ENCODE measurements around the gene PTPRK.

PTPRK gene

DNA sequence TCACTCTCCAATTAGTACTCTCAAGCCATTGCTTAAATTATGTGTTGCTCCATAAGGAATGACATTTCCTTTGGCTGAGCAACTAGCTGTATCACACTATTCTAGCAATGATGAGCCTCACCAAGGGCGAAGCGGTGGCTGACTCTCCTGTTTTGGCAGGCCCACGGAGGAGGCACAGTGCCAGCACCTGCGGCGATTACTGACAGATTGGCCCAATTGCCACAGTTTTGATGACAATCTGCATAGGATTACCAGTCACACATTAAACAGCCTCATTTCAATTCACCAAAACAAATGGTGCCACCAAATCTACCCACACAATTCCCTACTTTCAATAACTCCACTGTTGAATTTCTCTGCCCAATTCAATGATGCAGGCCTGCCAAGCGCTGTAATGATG lies 286.9 kb downstream of the PTPRK start:
- H2AFZ ChIP-seq: no peak overlapping the region
- TF ChIP-seq, protein P1, sequence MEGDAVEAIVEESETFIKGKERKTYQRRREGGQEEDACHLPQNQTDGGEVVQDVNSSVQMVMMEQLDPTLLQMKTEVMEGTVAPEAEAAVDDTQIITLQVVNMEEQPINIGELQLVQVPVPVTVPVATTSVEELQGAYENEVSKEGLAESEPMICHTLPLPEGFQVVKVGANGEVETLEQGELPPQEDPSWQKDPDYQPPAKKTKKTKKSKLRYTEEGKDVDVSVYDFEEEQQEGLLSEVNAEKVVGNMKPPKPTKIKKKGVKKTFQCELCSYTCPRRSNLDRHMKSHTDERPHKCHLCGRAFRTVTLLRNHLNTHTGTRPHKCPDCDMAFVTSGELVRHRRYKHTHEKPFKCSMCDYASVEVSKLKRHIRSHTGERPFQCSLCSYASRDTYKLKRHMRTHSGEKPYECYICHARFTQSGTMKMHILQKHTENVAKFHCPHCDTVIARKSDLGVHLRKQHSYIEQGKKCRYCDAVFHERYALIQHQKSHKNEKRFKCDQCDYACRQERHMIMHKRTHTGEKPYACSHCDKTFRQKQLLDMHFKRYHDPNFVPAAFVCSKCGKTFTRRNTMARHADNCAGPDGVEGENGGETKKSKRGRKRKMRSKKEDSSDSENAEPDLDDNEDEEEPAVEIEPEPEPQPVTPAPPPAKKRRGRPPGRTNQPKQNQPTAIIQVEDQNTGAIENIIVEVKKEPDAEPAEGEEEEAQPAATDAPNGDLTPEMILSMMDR (IDR thresholded peaks at IDR 0.05): no peak
- H3K27ac ChIP-seq: no peak overlapping the region
- H3K9me3 ChIP-seq (ENCODE audit: control insufficient read depth, low read length): no peaks in the 10 kb centered on the region
- H3K79me2 ChIP-seq: no peaks in the 10 kb centered on the region
- H3K36me3 ChIP-seq (ENCODE audit: control insufficient read depth, insufficient read depth, low read length): no peaks in the 10 kb centered on the region
- no peaks in the 10 kb centered on the region for H3K27me3 ChIP-seq (ENCODE audit: control insufficient read depth, insufficient read depth, low read length)
- no peaks in the 10 kb centered on the region for H3K4me1 ChIP-seq
- H3K4me3 ChIP-seq (ENCODE audit: low read depth, low read length): no peak overlapping the region
- H3K4me2 ChIP-seq (ENCODE audit: low read length): no peak overlapping the region
- H3K9ac ChIP-seq: no peak overlapping the region

DNA sequence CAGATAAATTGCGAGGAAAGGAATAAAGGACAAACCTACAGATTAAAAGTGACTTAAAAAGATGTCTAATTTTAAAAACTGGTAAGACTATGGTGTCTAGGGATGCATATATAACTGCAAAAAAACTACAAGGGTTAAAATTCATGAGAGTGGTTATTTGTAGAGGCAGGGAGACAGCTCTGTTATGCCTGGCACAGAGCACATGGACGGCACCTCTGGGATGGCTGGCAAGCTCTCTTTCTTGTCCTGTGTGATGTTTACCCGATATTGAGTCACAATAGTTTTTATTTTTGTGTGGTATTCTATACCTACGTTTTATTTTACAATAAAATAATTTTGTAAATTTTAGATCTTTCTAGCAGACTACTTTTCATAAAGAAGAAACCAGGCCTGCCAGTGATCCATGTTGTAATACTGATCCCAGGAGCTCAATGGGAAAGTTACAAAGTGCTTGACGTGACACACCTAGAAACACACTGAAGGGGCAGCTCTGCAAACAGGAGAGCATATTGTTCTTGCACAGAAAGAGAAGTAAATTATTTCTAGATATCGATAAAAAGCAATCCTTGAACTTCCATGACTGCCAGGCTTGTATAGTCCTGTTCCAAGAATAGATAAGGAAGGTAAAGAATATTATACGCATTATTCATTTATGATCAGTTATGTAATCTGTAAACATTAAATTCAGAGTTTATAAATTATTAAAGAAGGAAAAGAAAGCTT lies 290.0 kb downstream of the PTPRK start:
- Histone ChIP-seq H3K4me2 (ENCODE audit: low read length) (no peak overlapping the region), H3K79me2 (no peaks in the 10 kb centered on the region), H3K4me3 (ENCODE audit: low read depth, low read length) (no peak overlapping the region), H3K9me3 (ENCODE audit: control insufficient read depth, low read length) (no peaks in the 10 kb centered on the region), H2AFZ (no peak overlapping the region), H3K9ac (no peak overlapping the region), H3K4me1 (no peaks in the 10 kb centered on the region), H3K27ac (no peak overlapping the region), H3K36me3 (ENCODE audit: control insufficient read depth, insufficient read depth, low read length) (no peaks in the 10 kb centered on the region), H3K27me3 (ENCODE audit: control insufficient read depth, insufficient read depth, low read length) (no peaks in the 10 kb centered on the region)
- TF ChIP-seq, protein P1 (IDR thresholded peaks at IDR 0.05): no peak

DNA sequence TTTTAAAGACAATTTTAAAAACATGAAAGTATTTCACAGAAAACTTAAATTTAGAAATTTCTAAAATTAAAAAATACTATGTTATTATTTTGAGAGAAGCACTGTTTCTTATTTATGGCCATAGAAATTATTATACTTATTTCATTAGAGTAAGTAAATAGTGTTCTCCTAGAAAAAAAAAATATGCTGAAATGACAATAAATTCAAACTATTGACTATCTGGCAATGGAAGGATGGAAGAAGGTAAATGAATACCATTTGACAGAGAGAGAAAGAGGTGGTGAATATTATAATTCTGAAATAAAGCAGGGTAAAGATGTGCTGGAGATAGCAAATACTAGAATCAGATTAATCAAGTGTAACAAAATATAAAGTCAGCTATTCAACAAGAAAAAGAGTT lies 294.8 kb downstream of the PTPRK start:
- Histone ChIP-seq H3K79me2 (no peaks in the 10 kb centered on the region), H3K4me3 (ENCODE audit: low read depth, low read length) (no peak overlapping the region)

DNA sequence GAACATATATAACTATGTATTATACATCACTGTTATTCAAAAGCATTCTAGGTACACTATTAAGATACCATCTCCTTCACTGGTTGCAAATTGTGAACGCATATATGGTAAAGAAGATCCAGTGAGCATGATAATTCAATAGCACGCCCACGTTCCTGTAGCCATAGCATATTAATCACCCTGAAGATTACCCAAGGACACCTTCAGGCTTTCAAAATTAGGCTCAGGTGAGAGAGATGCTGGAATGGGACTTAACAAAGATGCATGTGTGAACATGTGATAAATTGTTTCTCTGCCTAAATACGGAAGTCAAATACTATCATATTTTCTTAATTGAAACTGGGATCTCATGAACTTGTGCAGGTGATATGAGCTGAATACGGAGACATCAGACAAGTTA lies 303.5 kb downstream of the PTPRK start:
- Histone ChIP-seq H3K27me3 (ENCODE audit: control insufficient read depth, insufficient read depth, low read length) (no peaks in the 10 kb centered on the region), H3K9ac (no peak overlapping the region), H3K4me1 (no peaks in the 10 kb centered on the region), H3K4me3 (ENCODE audit: low read depth, low read length) (no peak overlapping the region), H3K36me3 (ENCODE audit: control insufficient read depth, insufficient read depth, low read length) (no peaks in the 10 kb centered on the region), H2AFZ (no peak overlapping the region), H3K9me3 (ENCODE audit: control insufficient read depth, low read length) (no peaks in the 10 kb centered on the region), H3K4me2 (ENCODE audit: low read length) (no peak overlapping the region), H3K27ac (no peak overlapping the region), H3K79me2 (no peaks in the 10 kb centered on the region)
- TF ChIP-seq, protein P1 (IDR thresholded peaks at IDR 0.05): no peak

More for the DNA sequence above, 294.8 kb downstream of the PTPRK start:
- Histone ChIP-seq H3K9me3 (ENCODE audit: control insufficient read depth, low read length) (no peaks in the 10 kb centered on the region), H3K36me3 (ENCODE audit: control insufficient read depth, insufficient read depth, low read length) (no peaks in the 10 kb centered on the region), H3K4me2 (ENCODE audit: low read length) (no peak overlapping the region), H2AFZ (no peak overlapping the region), H3K27me3 (ENCODE audit: control insufficient read depth, insufficient read depth, low read length) (no peaks in the 10 kb centered on the region), H3K9ac (no peak overlapping the region), H3K27ac (no peak overlapping the region), H3K4me1 (no peaks in the 10 kb centered on the region)
- TF ChIP-seq, protein P1 (IDR thresholded peaks at IDR 0.05): no peak

DNA sequence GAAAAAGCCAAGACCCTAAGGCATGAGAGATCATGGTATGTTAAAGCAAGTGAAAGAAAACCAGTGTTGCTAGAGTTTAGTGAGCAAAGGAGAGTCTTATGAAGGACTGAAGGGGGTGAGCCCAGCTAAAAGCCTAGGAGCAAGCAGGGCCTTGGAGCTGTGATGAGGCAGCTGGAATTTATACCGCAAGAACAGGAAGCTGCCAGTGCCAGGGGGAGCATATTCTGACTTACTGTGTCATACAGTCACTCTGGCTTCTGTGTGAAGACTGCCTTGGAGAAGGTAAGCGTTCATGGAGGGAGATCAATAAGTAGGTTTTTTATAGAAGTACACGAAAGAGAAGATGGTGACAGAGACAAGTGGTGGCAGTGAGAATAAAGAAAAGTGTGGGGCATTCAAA lies 310.6 kb downstream of the PTPRK start:
- Histone ChIP-seq H3K79me2 (no peaks in the 10 kb centered on the region), H3K27me3 (ENCODE audit: control insufficient read depth, insufficient read depth, low read length) (no peaks in the 10 kb centered on the region), H3K9ac (no peak overlapping the region), H3K4me2 (ENCODE audit: low read length) (no peak overlapping the region), H2AFZ (no peak overlapping the region), H3K36me3 (ENCODE audit: control insufficient read depth, insufficient read depth, low read length) (no peaks in the 10 kb centered on the region), H3K4me3 (ENCODE audit: low read depth, low read length) (no peak overlapping the region), H3K27ac (no peak overlapping the region), H3K4me1 (no peaks in the 10 kb centered on the region), H3K9me3 (ENCODE audit: control insufficient read depth, low read length) (no peaks in the 10 kb centered on the region)
- TF ChIP-seq, protein P1 (IDR thresholded peaks at IDR 0.05): no peak

Data from parathyroid adenoma (tissue), 2 donors.